ENCODE results near the gene MIS12.

The MIS12 gene

GRCh38 chr17:5486206-5487124 lies at the start of gene MIS12:
TSS of gene MIS12 (plus strand) at chr17:5486566. CDS start at chr17:5488863, 2,297 bp downstream.
- TF ChIP-seq, protein P1, sequence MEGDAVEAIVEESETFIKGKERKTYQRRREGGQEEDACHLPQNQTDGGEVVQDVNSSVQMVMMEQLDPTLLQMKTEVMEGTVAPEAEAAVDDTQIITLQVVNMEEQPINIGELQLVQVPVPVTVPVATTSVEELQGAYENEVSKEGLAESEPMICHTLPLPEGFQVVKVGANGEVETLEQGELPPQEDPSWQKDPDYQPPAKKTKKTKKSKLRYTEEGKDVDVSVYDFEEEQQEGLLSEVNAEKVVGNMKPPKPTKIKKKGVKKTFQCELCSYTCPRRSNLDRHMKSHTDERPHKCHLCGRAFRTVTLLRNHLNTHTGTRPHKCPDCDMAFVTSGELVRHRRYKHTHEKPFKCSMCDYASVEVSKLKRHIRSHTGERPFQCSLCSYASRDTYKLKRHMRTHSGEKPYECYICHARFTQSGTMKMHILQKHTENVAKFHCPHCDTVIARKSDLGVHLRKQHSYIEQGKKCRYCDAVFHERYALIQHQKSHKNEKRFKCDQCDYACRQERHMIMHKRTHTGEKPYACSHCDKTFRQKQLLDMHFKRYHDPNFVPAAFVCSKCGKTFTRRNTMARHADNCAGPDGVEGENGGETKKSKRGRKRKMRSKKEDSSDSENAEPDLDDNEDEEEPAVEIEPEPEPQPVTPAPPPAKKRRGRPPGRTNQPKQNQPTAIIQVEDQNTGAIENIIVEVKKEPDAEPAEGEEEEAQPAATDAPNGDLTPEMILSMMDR (conservative IDR thresholded peaks at IDR 0.05; ENCODE audit: low read depth, low read length), result no peak
- H3K4me3 ChIP-seq (ENCODE audit: low read depth, low read length), result peak within 1 kb of the TSS; percentile 93
- peak; percentile 100 for DNase-seq (ENCODE audit: low read depth)

DNA sequence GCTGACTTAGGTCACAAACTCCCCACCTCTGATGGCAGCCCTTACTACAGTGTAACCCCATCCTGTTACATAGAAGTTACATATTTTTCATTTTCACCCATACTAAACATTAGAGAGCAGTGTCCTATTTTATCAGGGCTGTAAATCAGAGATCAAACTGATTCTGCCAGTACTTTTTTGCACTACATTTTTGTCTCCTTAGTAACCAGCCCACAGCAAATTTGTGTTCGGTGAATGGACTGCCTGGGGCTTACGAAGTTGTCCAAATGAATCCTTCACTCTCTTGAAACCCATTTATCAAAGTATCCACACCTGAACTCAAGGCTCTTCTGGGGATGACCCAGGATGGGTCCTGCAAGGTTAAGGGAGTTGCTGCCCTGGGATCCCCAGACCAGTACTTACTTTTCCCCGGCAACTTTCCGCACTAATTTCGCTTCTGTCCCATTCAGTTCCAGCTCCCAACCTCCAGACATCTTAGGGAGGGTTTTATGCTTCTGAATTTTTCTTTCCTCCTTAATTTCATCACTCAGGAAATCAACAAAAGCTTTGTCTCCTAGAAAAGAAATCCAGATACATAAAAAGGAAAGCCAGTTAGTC lies 48.5 kb upstream of the MIS12 start:
- peak; percentile 43 for DNase-seq (ENCODE audit: low read depth)
- TF ChIP-seq, protein P1 (conservative IDR thresholded peaks at IDR 0.05; ENCODE audit: low read depth, low read length), result no peak
- peak overlapping the region; percentile 83 for H3K4me3 ChIP-seq (ENCODE audit: low read depth, low read length)

DNA sequence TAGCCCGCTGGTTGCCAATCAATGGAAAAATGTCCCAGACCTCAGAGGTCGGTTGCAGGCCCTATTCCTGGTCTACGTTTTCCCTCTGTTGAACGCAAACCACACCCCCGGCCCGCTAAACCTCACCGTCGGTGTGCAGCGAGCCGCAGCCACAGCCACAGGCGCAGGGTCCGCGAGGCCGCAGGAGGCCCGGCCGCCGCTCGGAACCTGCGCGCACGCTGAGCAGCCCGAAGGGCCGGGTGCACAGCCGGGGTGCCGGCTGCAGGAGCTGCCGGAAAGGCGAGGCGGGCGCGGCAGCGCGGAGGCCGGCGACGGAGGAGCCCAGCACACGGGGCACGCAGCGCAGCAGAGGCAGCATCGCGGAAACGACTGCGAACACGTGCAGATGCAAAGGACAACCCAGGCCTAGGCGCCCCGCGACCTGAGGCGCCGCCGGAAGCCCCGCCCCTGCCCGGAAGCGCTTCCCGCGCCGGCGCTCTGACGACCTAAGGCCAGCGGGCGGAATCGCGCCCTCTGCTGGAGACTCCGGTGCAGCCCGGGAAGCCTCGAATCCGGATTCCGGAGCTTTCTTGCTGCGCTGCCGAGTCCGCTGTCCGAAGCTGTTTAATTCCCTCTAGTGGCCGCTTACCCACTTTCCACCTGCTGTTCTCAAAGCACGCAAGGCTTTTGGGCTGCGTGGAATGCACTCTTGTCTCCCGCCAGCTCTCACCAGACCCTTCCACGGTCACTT lies 47.5 kb upstream of the MIS12 start, which contains the start of gene C1QBP:
TSS of gene C1QBP (minus strand) at position 440 of the 730 bp plus-strand sequence. CDS start at position 358, 82 bp downstream.
- peak; percentile 95 for DNase-seq (ENCODE audit: low read depth)
- TF ChIP-seq, protein P1 (conservative IDR thresholded peaks at IDR 0.05; ENCODE audit: low read depth, low read length), result peak; percentile 87
- H3K4me3 ChIP-seq (ENCODE audit: low read depth, low read length), result peak within 1 kb of the TSS; percentile 83

DNA sequence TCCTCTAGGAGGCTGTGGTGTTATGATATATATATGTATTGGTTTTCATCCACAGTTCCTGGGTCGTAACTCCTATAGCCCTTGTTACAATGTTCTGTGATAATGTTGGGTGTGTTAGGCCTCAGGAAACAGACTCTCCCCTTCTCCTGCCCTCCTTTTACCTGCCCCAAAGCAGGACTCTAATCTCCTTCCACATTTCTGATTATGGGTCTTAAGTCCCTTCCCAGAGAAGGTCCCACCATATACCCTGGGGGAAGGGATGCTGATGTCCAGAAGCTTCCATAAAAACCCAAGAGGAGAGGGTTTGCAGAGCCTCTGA lies 47.0 kb upstream of the MIS12 start:
- H3K4me3 ChIP-seq (ENCODE audit: low read depth, low read length), result peak overlapping the region; percentile 37
- no peak for DNase-seq (ENCODE audit: low read depth)
- TF ChIP-seq, protein P1 (conservative IDR thresholded peaks at IDR 0.05; ENCODE audit: low read depth, low read length), result no peak

DNA sequence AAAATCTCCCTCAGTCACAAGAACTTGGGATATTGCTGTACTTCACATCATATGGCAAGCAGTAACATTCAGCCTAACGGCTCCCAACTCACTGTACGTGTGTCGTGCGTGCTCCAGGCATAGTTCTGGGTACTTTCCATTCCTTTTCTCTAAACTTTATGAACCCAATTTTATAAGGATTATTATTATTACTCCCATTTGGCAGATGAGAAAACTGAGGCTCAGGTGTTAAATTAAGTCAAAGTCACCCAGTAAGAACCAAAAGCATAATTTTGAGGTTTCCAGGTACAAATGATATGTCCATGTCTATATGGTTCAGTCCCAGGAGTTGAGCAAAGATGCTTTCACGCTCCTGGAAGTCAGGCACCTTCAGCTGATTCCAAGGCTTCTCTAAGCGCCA lies 42.6 kb upstream of the MIS12 start:
- no peak for DNase-seq (ENCODE audit: low read depth)
- H3K4me3 ChIP-seq (ENCODE audit: low read depth, low read length), result no peak overlapping the region
- TF ChIP-seq, protein P1 (conservative IDR thresholded peaks at IDR 0.05; ENCODE audit: low read depth, low read length), result no peak

GRCh38 chr17:5444209-5444608 lies 42.2 kb upstream of the MIS12 start:
- TF ChIP-seq, protein P1 (conservative IDR thresholded peaks at IDR 0.05; ENCODE audit: low read depth, low read length), result no peak
- DNase-seq (ENCODE audit: low read depth), result no peak
- no peak overlapping the region for H3K4me3 ChIP-seq (ENCODE audit: low read depth, low read length)
